CD4-positive, alpha-beta T cell treated with Interleukin-10 for 1 hour (primary cell): ENCODE data around the gene IRX6.

ENCODE experiments used
- DNase-seq: peaks from one replicate; pipeline ENCODE4 v3.0.0-alpha.2; 2020

The IRX6 gene

DNA sequence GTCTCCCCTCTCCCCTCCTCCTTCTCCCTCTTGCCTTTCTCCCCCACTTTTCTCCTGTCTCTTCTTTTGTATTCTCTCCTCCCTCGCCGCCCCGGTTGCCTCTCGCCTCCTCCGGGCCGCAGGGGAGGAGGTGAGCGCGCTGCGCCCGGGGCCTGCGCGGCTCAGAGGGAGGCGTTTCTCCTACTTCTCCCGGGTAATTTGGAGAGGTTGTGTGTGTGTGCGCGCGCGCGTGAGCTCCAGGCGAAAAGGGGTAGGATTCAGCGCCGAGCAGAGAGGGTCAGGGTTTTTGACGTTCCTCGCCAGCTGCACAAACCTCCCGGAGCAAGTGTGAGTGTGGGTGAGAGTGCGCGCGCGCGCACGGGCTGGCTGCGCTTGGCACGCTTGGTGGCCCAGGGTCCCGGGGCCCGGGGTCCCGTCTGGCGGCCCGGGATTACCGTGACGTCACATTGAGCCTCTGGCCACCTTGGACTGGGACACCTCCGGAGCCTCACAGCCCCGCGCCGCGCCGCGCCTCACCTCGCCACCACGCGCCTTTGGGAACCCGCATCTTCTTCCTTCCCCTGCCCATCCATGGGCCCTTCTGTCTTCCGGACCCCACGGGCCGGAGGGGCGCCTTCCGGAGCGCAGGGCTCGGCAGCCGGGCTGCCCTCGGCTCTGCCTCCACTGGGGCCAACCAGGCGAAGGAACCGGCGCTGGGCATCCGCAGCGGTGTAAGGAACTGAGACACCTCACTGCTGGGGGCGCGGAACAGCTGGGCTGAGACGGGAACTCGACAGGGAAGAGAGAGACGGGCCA lies 479 bp downstream of the IRX6 start:
- DNase-seq = no peak

DNA sequence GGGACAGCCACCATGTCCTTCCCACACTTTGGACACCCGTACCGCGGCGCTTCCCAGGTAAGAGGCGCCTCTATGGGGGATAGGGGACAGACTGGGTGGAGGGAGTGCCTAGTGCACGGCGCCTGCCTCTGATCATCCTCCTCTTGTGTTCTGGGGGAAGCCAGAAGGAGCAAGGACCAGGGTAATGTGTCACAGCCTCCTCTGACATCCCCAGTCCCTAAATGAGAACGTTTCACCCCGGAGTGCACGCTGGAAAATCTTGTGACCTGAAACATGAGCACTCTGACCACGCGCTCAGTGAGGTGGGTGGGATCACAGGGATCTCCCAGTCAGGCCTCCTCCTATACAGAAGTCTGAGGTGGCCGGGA lies 1.1 kb downstream of the IRX6 start:
- no peak for DNase-seq

DNA sequence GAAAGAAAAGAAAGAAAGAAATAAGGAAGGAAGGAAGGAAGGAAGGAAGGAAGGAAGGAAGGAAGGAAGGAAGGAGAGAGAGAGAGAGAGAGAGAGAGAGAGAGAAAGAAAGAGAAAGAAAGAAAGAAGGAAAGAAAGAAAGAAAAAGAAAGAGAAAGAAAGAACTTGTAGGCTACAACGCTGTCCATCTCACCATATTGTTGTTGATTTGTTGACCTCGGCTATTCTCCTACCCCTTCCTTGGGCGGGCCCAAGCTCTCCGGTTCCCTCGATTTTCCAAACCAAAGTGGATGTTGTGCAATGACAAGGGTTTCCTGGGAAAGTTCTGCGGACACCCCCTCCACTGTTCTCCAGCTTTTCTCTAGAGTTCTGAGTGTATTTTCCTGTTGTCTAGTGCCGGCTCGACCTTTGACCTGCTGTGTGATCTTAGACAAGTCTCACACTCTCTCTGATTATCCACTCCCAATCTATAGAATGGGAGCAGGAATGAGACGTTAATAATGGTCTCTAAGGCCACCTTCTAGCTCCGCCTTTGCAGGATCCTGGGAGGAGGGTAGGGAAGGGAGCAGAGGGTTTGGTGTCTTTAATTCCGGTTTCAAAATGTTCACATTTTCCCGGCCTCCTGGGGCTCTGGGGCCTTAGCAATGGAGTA lies 1.6 kb downstream of the IRX6 start:
- DNase-seq = no peak

DNA sequence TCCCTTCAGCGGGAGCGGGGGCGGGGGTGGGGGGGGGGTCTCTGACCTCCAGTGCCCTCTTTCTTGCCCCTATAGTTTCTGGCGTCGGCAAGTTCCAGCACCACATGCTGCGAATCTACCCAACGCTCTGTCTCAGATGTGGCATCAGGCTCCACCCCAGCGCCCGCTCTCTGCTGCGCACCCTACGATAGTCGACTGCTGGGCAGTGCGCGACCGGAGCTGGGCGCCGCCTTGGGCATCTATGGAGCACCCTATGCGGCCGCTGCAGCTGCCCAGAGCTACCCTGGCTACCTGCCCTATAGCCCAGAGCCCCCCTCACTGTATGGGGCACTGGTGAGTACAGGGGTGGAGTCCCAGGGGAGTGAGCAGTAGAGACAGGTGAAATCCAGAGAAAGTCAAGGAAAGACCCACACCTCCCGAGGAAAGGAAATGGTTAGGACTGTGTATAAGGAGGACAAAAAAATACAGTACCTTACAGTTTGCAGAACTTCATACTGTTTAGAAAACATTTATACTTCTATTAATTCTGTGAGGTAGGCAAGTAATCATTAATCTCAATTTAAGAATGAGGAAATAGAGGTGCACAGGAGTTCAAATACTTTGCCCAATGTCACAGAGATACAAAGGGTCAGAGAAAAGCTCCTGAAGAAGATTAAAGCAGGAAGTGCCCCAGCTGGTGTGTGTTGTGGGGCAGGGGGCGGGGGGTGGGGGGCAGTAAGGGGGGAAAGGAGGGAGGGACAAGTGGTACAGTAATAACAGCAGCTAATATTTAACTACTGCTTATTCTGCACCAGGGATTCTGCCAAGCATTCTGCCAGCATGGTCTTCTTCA lies 2.5 kb downstream of the IRX6 start:
- DNase-seq = no peak

DNA sequence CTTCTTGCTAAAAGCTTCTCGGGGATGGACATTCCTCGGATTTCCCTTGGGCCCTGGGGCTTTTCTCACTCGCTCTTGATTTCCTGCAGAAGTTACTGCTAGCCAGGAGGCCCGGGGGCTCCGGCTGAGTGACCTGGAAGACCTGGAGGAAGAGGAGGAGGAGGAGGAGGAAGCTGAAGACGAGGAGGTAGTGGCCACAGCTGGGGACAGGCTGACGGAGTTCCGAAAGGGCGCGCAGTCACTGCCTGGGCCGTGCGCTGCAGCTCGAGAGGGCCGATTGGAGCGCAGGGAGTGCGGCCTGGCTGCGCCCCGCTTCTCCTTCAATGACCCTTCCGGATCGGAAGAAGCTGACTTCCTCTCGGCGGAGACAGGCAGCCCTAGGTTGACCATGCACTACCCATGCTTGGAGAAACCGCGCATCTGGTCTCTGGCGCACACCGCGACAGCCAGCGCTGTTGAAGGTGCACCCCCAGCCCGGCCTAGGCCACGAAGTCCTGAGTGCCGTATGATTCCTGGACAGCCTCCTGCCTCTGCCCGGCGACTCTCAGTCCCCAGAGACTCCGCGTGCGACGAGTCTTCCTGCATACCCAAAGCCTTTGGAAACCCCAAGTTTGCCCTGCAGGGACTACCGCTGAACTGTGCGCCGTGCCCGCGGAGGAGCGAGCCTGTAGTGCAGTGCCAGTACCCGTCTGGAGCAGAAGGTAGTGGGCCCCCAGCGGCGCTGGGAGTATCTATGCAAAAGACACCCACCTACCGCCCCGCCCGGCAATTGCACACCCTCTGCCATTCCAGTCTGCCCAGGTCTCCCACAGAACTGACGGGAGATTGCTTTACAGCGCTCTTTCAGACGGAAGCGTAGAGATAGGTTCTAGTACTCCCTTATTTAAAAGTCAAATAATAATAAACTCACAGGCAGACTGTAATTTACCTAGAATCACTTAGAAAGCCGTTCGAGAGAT lies 4.9 kb downstream of the IRX6 start:
- DNase-seq = no peak

DNA sequence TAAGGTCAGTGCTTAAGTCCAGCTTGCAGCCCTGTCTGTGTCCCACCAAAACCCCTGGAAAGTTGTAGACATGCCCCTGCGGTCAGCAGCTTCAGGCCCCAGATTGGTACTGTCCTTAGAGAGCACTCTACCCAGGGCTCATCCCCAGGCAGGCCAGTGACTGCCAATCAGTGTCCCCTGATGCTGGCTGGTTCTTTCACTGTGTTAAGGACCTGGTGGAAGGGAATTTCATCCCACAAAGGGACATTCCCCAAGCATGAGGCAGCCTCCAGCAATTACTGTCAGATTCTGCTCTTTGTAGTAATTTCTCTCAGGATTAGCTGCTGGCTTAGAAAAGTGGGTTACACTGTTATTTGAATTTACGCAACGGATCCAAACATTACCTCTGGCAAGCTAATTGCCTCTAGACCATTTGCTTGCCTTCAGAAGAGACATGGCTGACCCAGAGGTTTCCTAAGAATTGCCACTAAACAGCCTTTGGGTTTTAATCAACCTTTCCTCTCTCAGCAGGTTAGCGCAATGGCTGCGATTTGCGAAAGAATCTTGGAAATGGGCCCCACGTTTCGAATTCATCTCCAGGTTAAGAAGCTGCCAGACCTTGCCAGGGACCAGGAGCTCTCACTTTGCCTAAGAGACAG lies 5.9 kb downstream of the IRX6 start:
- no peak for DNase-seq

DNA sequence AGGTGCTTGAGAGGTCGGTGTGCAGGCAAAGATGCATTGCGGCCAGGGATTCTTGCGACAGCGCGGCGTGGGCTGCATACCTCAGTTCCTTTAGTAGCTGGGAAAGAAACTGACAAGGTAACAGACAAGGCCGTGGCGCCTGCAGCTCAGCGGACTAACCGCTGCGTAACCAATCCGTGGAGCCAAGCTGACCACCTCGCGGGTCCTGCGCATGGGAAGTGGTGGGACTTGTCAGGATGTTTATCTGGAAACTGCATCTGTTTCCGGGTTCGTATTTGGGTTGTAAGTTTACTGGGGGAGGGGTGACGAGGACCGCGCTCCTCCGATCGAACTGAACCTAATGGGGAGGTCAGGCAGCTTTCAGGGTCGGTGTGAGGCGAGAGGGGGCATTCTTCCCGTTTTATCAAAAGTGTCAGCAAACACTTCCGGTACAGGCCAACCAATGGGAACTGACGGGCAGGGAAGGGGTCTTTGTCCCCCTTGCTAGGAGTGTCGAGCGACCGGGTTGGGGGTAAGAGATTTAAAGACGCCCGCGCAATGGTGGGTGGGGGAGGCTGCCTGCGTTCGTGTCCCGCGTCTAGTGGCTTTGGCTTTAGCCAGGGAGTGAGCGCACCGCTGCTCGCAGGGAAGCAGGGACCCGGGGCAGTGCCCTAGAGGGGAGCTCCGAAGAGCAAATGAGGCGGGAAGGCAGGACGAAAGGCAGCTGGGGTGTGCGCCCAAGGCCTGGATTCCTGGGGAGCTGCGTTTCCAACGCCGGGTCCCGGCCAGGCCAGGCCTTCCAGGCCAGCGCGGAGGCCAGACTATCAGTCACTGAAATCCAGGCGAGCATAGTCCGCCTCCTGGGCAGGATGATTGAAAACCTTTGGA lies 7.0 kb downstream of the IRX6 start:
- no peak for DNase-seq

DNA sequence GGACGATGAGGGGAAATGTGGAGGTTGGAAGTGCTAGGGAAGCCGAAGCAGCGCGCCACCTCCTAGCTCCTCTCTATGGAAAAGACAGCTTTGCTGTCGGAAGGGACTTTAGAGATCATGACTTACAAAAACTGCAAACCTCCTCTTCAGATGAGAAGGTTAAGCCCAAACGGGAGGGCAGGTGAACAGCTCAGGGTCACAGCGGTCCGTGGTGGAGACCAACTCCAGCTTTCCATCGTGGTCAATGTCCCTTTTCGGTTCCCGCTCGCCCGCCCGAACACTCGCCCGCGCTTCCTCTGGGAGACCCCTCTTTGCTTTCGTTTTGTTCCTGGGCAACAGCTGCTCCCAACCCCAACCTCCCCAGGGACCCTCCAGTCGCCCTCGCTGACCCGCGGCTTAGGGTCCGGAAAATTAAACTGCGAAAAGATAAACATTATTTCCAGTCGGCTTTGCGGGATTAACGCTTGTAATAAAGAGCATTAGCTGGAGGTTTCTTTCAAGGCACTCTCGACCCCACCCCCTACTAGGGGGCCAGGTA lies 7.7 kb downstream of the IRX6 start:
- no peak for DNase-seq

DNA sequence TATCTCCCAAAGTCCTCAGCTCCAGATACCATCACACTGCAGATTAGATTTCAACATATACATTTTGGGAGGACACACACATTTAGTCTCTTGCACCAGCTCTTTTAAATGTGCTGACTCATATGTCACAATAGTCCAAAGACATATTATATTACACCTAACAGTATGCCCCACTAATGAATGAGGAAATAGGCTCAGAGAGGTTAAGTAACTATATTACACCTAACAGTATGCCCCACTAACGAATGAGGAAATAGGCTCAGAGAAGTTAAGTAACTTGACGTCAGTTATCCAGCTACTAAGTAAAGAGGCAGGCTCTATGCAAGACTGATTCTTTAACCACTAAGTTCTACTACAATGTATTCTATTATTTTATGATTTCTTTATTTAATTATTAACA lies 9.7 kb downstream of the IRX6 start:
- DNase-seq = no peak

DNA sequence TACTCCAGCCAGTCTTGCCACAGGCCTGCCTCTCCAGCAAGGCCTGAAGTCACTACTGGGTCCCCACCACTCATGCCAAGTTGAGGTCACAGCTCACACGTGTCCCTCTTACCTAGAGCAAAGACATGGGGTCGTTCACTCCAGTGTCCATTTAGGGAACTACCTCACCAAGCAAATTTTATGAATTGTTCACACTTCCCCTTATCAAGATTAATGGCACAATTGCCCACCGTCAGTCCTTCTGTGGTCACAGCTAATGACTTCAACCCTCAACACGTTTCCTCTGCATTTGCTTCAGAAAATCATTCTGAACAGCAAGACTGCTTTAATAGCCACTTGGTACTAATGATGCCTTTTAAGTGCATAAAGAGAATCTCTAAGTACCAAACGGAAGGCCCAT lies 14.6 kb downstream of the IRX6 start:
- no peak for DNase-seq

DNA sequence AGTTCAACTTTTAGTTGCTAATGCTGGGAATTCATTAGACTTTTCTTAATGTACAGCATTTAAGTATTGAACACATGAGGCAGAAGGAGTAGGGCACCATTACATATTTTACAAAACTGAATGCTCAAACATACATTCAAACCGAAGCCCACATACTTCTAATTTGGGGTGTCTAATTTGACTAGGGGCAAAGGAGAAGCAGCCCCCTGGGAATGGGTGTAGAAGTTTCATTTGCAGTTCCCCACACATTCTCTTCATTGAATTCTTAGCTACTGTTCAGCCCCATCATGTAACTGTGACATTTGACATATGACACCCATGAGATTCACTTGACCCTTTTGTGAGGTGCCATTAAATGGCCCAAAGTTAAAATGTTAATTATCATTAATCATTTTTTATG lies 16.4 kb downstream of the IRX6 start:
- no peak for DNase-seq

DNA sequence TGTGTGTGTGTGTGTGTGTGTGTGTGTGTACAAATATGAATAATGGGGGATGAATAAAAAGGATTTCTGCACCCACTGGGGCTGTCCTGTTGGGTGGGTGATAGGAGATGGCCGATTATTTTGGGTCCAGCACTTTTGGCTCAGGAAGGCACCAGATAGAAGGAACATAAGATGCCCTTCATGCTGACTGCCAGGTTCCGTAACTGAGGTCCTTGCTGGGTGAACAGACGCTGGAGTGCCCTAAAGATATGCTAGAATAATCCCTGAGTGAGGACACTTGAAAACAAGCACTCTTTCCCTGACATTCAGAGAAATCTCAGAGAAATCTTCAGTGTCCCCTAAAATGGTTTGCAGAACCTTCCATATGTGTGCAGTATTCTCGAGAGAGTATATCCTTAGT lies 17.7 kb downstream of the IRX6 start:
- DNase-seq = no peak

DNA sequence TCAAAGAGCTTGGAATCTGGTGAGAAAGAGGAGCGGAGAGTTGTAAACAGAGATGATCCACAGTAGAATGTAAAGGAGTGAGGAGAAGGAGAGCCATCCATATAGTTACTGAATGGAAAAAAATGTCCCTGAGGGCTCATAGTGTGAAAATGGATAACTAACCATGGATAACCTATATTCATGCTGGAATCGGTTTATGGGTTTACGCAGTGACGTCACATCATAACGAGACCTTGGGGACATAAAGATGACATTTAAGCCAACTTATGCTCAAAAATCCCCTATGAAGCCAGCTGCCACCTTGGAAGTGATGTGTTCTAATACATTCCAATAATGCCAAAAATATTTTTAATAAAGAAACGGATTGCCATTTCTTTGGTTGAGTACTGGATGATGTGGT lies 22.5 kb downstream of the IRX6 start:
- DNase-seq = no peak

DNA sequence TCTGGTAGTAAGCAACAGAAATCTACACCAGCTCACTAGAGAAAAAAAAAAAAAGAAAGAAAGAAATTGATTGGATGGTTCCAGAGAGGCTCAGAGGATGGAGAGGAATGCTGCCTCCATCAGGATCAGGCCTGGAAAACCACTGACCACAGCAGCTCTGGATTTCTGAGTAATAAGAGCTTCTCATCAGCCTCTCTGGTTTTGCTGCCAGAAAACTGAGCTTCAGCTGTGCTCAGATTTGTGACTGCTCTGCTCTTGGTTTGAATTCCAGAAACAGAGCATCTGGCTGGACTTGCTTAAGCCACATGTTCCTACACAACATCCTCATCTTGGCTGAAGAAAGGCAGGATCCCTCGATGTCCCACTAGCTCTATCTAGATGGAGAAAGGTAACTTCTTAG lies 25.9 kb downstream of the IRX6 start:
- DNase-seq = no peak

DNA sequence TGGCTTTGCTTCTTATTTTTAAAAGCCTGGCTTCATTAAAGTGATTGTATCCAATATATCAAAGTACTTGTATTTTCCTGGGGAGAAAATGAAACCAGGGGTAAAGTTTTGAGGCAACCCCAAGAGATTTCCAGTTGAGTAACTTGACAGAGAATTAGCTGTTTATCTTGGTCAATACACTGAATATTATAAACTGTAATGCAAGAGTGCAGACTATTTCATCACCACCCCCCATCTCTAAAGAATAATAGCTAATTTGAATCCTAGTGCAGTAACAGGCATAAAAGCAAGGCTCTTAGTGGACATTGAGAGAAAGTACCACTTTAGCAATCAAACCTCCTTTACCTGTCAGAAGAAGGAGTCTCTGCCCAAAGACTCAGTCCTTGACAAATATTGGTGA lies 27.0 kb downstream of the IRX6 start:
- DNase-seq = no peak

DNA sequence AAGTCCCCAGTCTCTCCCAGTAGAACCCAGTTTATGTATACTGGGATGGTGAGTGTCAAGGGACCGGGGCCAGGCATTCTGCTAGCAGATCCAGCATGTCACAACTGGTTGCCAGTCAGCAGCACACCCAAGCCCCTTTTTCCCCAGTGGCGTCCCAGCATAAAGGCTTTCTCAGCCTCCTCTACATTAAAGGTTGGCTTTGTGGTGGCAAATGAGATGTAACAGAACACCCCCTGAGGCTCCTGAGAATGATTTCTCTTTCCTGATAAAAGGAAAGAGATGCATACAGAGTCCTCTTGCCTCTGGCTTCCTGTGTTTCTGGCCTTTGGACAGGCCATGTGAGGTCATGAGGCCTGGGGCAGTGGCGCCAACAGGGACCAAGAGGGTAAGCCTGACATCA lies 27.9 kb downstream of the IRX6 start:
- no peak for DNase-seq

DNA sequence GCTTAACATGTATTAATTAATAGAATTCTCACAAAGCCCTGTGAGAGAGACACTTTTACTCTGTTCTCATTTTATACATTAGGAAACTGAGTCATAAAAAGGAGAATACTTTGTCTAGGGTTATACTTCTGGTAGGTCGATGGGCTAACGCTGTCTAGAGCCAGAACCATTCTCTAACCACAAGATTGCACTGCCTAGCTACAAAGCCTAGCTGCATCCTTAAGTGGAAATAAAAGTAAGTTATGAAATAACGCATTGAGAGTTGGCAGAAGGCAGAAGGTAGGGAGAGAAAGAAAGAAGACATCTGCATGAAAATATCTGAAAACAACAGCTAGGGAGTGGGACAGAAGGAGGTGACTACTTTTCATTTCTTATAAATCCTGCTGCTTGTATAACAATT lies 33.2 kb downstream of the IRX6 start:
- no peak for DNase-seq

DNA sequence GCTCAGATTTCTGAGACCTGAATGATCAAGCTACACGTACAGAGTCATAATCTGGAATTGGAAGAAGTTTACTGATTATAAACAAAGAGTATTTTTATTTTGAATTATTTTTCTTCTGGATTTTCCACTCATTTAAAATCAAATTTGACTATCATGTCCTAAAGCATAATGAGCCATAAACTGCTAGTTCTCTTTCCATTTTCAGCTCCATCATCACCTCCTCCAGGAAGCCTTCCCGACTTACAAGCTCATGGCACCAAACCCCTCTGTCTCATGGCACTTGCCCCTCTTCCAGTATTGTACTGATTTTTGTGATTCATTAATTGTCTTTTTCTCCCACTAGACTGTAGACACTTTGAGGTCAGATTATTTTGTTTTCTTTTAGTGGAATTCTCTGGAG lies 35.9 kb downstream of the IRX6 start:
- no peak for DNase-seq

DNA sequence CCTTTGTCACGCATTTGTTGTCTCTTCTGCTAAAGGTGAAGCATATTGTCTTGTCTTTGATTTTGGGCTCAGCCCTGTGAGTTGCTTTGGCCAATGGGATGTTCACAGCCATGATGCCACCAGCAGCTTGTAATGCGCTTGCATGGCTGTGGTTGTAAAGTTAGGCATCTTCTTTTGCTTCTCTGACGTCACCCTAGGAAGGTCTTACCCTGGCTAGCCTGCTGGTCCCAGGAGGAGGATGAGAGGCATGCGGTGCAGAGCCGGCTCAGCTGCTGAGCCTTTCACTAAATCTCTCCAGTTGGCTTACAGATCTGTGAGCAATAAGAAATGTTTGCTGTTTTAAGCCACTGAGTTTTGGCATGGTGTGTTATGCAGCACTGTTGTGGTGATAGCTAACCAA lies 40.8 kb downstream of the IRX6 start:
- DNase-seq = no peak

DNA sequence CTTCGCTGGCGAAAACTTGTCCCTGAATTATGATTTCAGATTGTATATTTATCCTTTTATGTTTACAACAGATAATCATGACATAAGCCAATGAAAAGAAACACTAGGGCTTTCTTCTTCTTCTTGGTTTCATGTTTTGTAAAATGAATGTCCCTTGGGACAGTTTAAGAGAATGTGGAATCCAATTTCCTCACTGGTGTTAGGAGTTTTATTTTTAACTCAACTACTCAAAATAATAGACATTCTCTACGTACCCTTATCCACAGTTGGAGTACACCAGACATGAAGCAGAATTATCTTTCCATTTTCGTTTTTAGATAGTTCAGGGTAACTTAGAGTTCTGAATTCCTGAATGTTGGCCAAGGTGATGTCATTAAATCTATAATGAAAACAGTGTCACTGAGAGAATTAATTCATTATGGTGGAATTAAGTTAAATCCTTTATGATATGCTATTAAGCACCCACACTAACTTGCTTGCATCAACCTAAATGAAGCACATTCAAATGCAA lies 43.4 kb downstream of the IRX6 start:
- no peak for DNase-seq
